H1 (cell line): ENCODE measurements around the gene SCRN1. TPM values are rescaled to one million over a fixed set of nuclear protein-coding genes. Genes with fewer than 3 reads are reported as not detected.
A peak's percentile ranks its signal among the peaks of the same experiment; 100 is the strongest.

Source experiments
- CHD7 ChIP-seq: fragments of 300-600 bp; sonication (generic); IDR thresholded peaks from 2 replicates; pipeline ENCODE4 v1.7.1; 2012; ENCODE audit warnings: low read length, moderate library complexity, mild to moderate bottlenecking, inconsistent platforms; ENCODE audit not compliant: insufficient replicate concordance
- CTBP2 ChIP-seq: IDR thresholded peaks from 2 replicates; pipeline ENCODE4 v1.7.0; 2011; ENCODE audit warnings: borderline replicate concordance, mild to moderate bottlenecking, moderate library complexity, mixed read lengths, low read length; ENCODE audit not compliant: insufficient read depth, insufficient read length
- EZH2 ChIP-seq: fragments of 200-600 bp; sonication (generic); IDR thresholded peaks from 2 replicates; pipeline ENCODE4 v1.7.1; 2012; ENCODE audit warnings: low read depth, mild to moderate bottlenecking, moderate library complexity, low read length, inconsistent platforms; ENCODE audit not compliant: severe bottlenecking
- FOSL1 ChIP-seq: IDR thresholded peaks from 2 replicates; pipeline ENCODE4 v1.6.1; 2011; ENCODE audit warnings: mild to moderate bottlenecking, low read depth, low read length, moderate library complexity; ENCODE audit not compliant: insufficient read depth
- JUND ChIP-seq: IDR thresholded peaks from 2 replicates; pipeline ENCODE4 v1.6.1; 2011; ENCODE audit warnings: mild to moderate bottlenecking, improper control_type of control experiment, low read length
- KDM4A ChIP-seq: IDR thresholded peaks from one replicate; pipeline ENCODE4 v1.7.1; 2012; ENCODE audit warnings: low read depth, mild to moderate bottlenecking, moderate library complexity, low read length, inconsistent platforms; ENCODE audit not compliant: severe bottlenecking
- RNF2 ChIP-seq: fragments of 200-900, 300-1000 bp; sonication (generic); IDR thresholded peaks from 2 replicates; pipeline ENCODE4 v1.7.1; 2016; ENCODE audit warnings: borderline replicate concordance, low read depth, mild to moderate bottlenecking, antibody characterized with exemption, low read length; ENCODE audit not compliant: poor library complexity, severe bottlenecking; ENCODE audit errors: missing control alignments
- SIN3A ChIP-seq, 2 experiments: IDR thresholded peaks in 1 of 2; conservative IDR thresholded peaks in 1 of 2; 2 replicates each; pipeline ENCODE4 v1.6.1; 2011 to 2012; ENCODE audit warnings: low read length in 2 of 2, improper control_type of control experiment in 1 of 2, low read depth in 1 of 2, mild to moderate bottlenecking in 1 of 2
- SRF ChIP-seq: IDR thresholded peaks from 2 replicates; pipeline ENCODE4 v1.6.1; 2011; ENCODE audit warnings: mild to moderate bottlenecking, low read depth, low read length, moderate library complexity
- TAF1 ChIP-seq: IDR thresholded peaks from 2 replicates; pipeline ENCODE4 v1.6.1; 2011; ENCODE audit warnings: mild to moderate bottlenecking, low read depth, low read length
- polyA plus RNA-seq, 7 experiments: library from polyadenylated mRNA; depleted of rRNA in 3 of 7; stranded (reverse) in 5 of 7; unstranded in 2 of 7; fragments of >200 nt in 5 of 7; fragments of 200-250 nt in 2 of 7; gene quantifications; 1 replicate in 5 of 7; 2 replicates in 1 of 7; 4 replicates in 1 of 7; pipeline versions ENCODE4 v1.2.1 to v1.2.3, GENCODE V29; 2011 to 2013; ENCODE audit warnings: missing spikeins in 2 of 7, mixed read lengths in 2 of 7
- total RNA-seq: library from RNA; stranded (reverse); fragmentation: NEBNext Ultra II Directional; extraction: Animal tissue kit (Norgen Biotek cat#: 25700); gene quantifications from 2 replicates; pipeline ENCODE4 v1.2.1, GENCODE V29; 2021

The SCRN1 gene
- total and polyA plus RNA-seq, 2 of the 8 experiments (the other 6 are each of a cell fraction or from before 2014, with no cell fraction given) = 36.0 to 75.8 TPM

DNA sequence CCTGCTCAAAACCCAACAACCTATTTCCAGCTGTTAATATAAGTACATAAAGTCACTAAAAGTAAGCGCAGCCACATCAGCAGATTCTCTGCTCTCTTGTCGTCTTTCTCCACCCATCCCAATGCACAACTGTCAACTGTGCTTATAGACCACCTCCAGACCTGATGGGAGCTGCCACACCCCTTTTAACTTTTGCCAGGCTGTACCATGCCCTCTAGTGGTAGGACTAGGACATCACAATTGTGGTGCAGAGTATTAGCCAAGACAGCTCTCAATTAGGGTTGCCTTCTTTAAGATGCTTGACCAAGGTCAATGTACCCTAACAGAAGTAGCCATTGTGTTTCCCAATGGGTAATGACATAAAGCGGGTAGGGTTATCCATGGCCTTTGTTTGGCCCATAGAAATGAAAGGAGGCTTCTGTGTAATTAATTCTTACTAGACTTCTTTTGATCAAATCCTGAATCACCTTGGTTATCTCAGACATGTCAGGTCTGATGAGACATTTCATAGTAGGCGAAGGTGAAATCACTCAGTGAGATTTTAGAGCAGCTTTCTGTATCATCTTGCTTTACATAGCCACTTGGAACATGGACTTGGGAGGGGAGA is 68.1 kb downstream of the SCRN1 start (continued):
- TF ChIP-seq CHD7 (no peak), RNF2 (no peak), SRF (no peak), KDM4A (no peak), TAF1 (no peak), CTBP2 (no peak), SIN3A (conservative IDR thresholded peaks at IDR 0.05 in 1 of 2, IDR thresholded peaks at IDR 0.05 in 1 of 2; ENCODE audit: low read depth in 1 of 2, low read length in 2 of 2) (peak in 1 of 2 experiments; percentile 81; a peak in 2 of 4 replicates), JUND (no peak), EZH2 (no peak), FOSL1 (no peak)
